Neural progenitor cell (in vitro differentiated cells): ENCODE data around the gene DHRS1.

Experiments used
- EZH2 ChIP-seq: fragments of 200-600 bp; sonication (generic); IDR thresholded peaks from 2 replicates; pipeline ENCODE4 v1.6.1; 2017; ENCODE audit warnings: antibody characterized with exemption, mild to moderate bottlenecking, moderate library complexity
- EZH2phosphoT487 ChIP-seq: fragments of 200-600 bp; sonication (generic); IDR thresholded peaks from 2 replicates; pipeline ENCODE4 v1.6.1; 2017; ENCODE audit warnings: antibody characterized with exemption
- TF ChIP-seq, protein P1 (sequence below): fragments of 200-600 bp; sonication (generic); IDR thresholded peaks from 2 replicates; pipeline ENCODE4 v1.5.1; 2017; ENCODE audit warnings: antibody characterized with exemption, mild to moderate bottlenecking

DNA sequence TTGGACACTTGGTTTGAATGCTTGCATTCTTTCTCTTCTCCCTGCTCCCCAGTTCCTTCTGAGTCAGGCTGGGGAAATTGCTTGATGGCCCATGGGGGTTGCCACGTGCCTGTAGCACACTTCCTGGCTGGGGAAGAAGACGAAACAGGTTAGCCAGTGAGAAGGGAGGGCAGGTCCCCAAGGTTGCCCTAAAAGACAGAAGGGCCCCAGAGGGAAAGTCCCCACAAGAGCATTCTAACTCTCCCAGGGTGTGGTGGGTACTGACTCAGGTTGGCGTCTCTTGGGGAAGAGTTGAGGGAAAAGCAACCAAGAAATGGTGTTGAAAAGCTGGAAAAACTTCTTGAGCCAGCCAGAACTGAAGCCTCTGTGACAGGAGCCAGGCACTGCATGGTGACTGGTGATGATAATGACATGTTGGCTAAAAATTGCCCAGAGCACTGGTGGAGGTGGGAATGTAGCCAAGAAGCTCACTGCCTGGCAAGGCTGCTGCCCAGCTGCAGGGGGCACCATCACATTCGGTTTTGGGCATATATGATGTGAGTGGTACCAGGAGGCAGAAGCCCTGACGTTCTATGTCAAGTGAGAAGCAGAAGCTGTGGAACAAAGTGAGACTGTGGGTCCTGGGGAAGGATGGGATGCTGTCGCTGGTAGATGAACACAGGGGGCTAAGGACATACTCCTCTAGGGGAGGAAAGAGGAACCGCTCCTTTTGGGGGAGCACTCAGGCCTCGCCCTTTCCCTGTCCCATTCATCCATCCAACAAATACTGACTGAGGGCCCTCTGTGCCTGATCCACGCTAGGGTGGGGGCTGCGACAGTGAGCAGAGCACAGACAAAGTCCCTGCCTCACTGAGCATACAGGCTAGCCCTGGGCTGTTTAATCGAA, 20.0 kb downstream of the DHRS1 start:
- TF ChIP-seq, protein P1, sequence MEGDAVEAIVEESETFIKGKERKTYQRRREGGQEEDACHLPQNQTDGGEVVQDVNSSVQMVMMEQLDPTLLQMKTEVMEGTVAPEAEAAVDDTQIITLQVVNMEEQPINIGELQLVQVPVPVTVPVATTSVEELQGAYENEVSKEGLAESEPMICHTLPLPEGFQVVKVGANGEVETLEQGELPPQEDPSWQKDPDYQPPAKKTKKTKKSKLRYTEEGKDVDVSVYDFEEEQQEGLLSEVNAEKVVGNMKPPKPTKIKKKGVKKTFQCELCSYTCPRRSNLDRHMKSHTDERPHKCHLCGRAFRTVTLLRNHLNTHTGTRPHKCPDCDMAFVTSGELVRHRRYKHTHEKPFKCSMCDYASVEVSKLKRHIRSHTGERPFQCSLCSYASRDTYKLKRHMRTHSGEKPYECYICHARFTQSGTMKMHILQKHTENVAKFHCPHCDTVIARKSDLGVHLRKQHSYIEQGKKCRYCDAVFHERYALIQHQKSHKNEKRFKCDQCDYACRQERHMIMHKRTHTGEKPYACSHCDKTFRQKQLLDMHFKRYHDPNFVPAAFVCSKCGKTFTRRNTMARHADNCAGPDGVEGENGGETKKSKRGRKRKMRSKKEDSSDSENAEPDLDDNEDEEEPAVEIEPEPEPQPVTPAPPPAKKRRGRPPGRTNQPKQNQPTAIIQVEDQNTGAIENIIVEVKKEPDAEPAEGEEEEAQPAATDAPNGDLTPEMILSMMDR = peak; percentile 11
- no peak for TF ChIP-seq EZH2
- no peak for TF ChIP-seq EZH2phosphoT487
